Amygdala (tissue), 56 donors: ENCODE measurements around the gene COMMD3.
A peak's percentile ranks its signal among the peaks of the same experiment; 100 is the strongest.
"Not testable (repeated sequence)": the region's sequence is repeated elsewhere in the genome, so short reads cannot be mapped to it uniquely, and the experiment has no call there.

Experiments used
- DNase-seq, 56 donors: peaks; one replicate each; lab custom pipeline; 2025; lab: John Stamatoyannopoulos, UW

Gene COMMD3

GRCh38 chr10:22335173-22335933, 19.2 kb downstream of the COMMD3 start:
- peak in 20 of 56 donors; percentile 10 to 65 (median 36) for DNase-seq

GRCh38 chr10:22338185-22338900, 22.2 kb downstream of the COMMD3 start:
- no peak for DNase-seq

GRCh38 chr10:22338931-22339330, 22.7 kb downstream of the COMMD3 start:
- no peak for DNase-seq

- no peak for DNase-seq
Measured at GRCh38 chr10:22339761-22340328, 23.7 kb downstream of the COMMD3 start.

GRCh38 chr10:22340329-22341189, 24.4 kb downstream of the COMMD3 start:
- peak in 34 of 56 donors; percentile 14 to 83 (median 56) for DNase-seq

- peak in 3 of 56 donors; percentile 11 to 52 (median 35) for DNase-seq
Measured at GRCh38 chr10:22341190-22341925, 25.2 kb downstream of the COMMD3 start.

- no peak for DNase-seq
Measured at GRCh38 chr10:22341926-22342196, 25.7 kb downstream of the COMMD3 start.

- DNase-seq: no peak
Measured at GRCh38 chr10:22342421-22342820, 26.2 kb downstream of the COMMD3 start.

- no peak for DNase-seq
Measured at GRCh38 chr10:22343731-22344130, 27.5 kb downstream of the COMMD3 start.

GRCh38 chr10:22344249-22344648, 28.1 kb downstream of the COMMD3 start:
- DNase-seq: no peak

- no peak for DNase-seq
Measured at GRCh38 chr10:22344781-22345300, 28.7 kb downstream of the COMMD3 start.

- DNase-seq: peak in 23 of 56 donors; percentile 4 to 75 (median 23)
Measured at GRCh38 chr10:22345301-22346095, 29.3 kb downstream of the COMMD3 start, which contains the start of gene SPAG6. SPAG6 (plus strand) TSS chr10:22345496; CDS start chr10:22345612, 116 bp downstream.

GRCh38 chr10:22346096-22346661, 30.0 kb downstream of the COMMD3 start:
- DNase-seq: no peak

- DNase-seq: no peak
Measured at GRCh38 chr10:22349755-22350154, 33.6 kb downstream of the COMMD3 start.

GRCh38 chr10:22351131-22351703, 35.0 kb downstream of the COMMD3 start:
- no peak for DNase-seq

- DNase-seq: no peak
Measured at GRCh38 chr10:22356324-22356873, 40.2 kb downstream of the COMMD3 start.

GRCh38 chr10:22357770-22358169, 41.6 kb downstream of the COMMD3 start:
- DNase-seq: not testable (repeated sequence)

GRCh38 chr10:22363305-22363704, 47.1 kb downstream of the COMMD3 start:
- no peak for DNase-seq
